H54 (cell line): ENCODE data around the gene VMO1.
"Not testable (repeated sequence)": the region's sequence is repeated elsewhere in the genome, so short reads cannot be mapped to it uniquely, and the experiment has no call there.

Source experiments
- DNase-seq: peaks from one replicate; pipeline ENCODE4 v3.0.0; 2011; ENCODE audit warnings: low spot score, mixed read lengths; ENCODE audit not compliant: insufficient read length
- FAIRE-seq: peaks from 3 replicates; lab custom pipeline; 2011; peaks lifted over from hg19 to GRCh38; lab: Jason Lieb, UNC
- POLR2A ChIP-seq: IDR thresholded peaks from 2 replicates; pipeline ENCODE4 v1.6.1; 2011; ENCODE audit warnings: low read depth, mild to moderate bottlenecking, low read length

Gene VMO1

GRCh38 chr17:4786106-4786511 is at the start of gene VMO1:
Gene VMO1, minus strand, starts transcription at chr17:4786364. Its CDS starts 12 bp downstream, at chr17:4786352.
- DNase-seq, result no peak
- no peak for TF ChIP-seq POLR2A

DNA sequence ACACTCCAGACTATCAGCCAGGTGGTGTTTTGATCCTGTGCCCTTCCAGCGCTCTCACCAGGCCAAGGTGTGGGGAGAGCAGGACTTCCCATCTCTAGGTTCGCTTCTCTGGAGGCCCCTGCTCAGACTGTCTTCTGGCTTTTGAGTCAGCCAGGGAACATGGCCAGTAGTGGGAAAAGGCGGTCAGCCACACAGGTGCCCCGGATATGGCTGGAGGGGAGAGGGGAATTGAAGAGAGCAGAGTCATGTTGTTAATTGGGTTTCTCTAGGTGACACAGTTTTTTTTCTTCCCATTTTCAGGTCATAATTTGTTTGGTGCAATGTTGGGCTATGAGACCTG is 48.5 kb upstream of the VMO1 start:
- FAIRE-seq (no peak), DNase-seq (no peak)
- TF ChIP-seq POLR2A, result no peak

More at GRCh38 chr17:4786106-4786511, at the start of gene VMO1:
- no peak for FAIRE-seq

DNA sequence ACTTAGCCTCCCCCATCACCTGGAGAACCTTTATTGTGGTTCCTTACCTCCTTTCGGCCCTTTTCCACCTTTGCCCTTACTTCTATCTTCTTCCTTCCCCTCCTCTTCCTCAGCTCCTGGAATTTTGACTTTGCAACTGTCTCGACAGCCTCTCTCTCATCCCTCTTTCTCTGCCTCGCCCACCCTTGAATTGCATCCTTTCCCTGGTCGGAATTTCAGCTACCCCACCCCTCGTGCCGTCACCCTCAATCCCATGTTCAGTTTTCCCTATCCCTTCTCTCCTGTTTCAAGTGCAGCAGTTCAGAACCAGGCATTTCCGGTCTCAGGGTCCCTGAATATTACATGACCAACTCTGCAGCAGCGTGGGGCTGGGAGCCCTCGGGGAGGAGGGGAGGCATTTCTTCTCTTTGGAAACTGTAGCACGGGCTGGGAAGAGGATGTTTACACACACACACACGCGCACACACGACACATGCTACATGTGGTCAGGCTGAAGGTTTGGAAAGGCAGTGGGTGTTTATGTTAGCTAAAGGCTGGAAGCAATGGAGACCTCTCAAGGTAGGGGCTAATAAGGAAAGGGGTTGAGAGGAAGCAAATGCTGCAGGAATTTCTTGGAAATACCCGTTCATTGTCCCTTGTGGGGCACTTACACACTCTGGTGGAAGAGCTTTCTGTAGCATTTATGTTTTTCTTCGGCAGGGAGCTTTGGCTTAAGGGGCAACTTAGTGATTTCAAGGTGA is 47.9 kb upstream of the VMO1 start:
- TF ChIP-seq POLR2A, result no peak
- FAIRE-seq (no peak), DNase-seq (no peak)

- peak; percentile 69 for TF ChIP-seq POLR2A
- FAIRE-seq, result no peak
- DNase-seq, result peak; percentile 98
Measured at GRCh38 chr17:4833178-4833940, 47.2 kb upstream of the VMO1 start, which contains the start of gene MINK1. Gene MINK1, plus strand, starts transcription at chr17:4833340. Its CDS starts 244 bp downstream, at chr17:4833584.

- not testable (repeated sequence) for FAIRE-seq, DNase-seq
Measured at GRCh38 chr17:4832829-4833177, 46.6 kb upstream of the VMO1 start.

DNA sequence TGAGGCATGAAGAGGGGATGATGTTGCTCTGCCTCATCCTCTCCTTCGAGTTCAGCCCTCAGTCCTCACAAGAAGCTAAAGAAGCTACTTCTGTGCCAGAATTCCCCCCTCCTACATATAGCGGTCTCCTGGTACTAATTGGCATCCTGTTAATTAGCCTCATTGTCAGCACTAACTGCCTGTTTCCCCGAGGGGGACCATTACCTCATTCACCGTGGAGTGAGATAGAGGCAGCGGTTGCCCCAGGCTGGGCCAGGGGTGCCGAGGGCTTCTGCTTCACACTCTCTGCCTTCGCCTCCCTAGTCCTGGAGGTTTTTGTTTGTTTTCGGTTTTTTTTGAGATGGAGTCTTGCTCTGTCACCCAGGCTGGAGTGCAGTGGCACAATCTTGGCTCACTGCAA is 41.2 kb upstream of the VMO1 start:
- no peak for TF ChIP-seq POLR2A
- FAIRE-seq (no peak), DNase-seq (no peak)

DNA sequence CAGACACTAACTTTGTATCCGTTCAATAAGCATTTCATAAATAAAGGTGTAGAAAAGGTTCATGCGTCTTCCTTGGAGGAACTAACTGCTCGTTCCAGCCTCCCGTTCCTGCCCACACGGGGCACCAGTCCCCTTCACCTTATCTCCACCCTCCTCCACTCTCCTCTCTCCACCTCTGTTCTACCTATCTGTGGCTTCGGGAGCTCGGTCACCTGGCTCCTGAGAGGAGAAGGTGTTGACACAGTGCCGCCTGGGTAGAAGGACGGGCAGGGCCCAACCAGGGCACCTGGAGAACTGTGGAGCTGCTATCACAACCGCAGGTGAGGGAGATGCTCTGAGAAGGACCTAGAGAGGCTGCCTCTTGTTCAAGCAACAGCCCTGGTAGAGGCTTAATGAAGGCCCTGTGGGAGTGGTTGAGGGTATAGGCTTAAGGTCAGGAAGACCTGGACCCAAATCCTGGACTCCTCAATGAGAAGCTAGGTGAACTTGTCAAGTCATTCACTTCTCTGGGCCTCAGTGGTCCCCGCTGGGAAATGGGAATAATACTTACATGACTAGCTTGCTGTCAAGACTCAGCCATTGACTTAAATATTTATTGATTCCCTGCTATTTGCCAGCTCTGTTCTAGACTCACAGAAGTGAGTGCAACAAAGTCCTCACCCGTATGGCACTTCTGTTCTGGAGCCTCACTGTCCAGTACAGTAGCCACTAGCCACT is 37.4 kb upstream of the VMO1 start:
- FAIRE-seq (no peak), DNase-seq (no peak)
- no peak for TF ChIP-seq POLR2A

- FAIRE-seq (no peak), DNase-seq (no peak)
Measured at GRCh38 chr17:4822835-4823234, 36.7 kb upstream of the VMO1 start.

DNA sequence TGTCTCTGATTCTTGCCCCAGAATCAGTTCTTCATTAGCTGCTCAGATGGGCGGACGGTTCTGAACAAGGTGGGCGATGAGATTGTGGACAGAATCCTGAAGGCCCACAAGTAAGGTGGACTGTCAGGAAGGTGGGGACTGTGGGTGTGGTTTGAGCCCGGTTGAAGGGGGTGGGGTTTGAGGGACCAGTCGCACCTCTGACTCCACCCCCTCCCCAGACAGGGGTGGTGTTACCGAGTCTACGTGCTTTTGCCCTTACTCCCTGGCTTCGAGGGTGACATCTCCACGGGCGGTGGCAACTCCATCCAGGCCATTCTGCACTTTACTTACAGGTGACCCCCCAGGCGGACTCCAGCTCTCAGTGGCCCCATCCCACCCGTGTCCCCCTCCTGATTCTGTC is 32.1 kb upstream of the VMO1 start:
- no peak for FAIRE-seq
- no peak for DNase-seq
- TF ChIP-seq POLR2A, result no peak

More at GRCh38 chr17:4822835-4823234, 36.7 kb upstream of the VMO1 start:
- no peak for TF ChIP-seq POLR2A

- no peak for TF ChIP-seq POLR2A
- DNase-seq (no peak), FAIRE-seq (no peak)
Measured at GRCh38 chr17:4816826-4817225, 30.7 kb upstream of the VMO1 start.

DNA sequence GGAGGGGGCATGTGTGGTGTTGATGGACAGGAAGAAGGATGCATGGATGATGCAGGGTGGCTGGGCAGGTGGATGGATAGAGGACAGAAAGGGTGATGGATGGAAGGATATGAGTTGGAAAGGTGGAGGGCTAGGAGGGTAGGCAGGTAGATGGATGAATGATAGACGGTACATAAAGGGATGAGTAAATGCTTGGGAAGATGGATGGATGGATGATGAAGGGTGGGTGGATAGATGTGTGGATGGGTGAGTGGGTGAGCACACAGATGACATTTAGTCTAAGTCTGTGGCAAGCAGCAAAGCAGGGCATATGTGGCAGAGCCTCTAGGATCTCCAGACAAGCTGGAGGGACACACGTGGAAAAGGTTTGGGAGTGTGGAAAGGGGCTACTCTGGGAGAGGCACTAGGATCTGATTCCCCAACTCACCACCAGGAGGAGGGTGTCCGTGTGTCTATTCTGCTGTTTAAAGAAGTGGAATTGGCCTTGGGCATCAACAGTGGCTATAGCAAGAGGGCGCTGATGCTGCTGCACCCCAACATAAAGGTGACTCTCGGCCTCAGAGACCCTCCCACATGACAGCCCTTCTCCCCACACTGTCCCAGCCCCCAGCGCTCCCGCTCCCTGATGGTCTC is 29.0 kb upstream of the VMO1 start:
- FAIRE-seq, result no peak
- no peak for DNase-seq
- TF ChIP-seq POLR2A, result no peak

GRCh38 chr17:4812690-4813089 is 26.5 kb upstream of the VMO1 start:
- no peak for DNase-seq
- no peak for FAIRE-seq
- TF ChIP-seq POLR2A, result no peak

GRCh38 chr17:4811471-4811870 is 25.3 kb upstream of the VMO1 start:
- DNase-seq (no peak), FAIRE-seq (no peak)
- TF ChIP-seq POLR2A, result no peak
